Measurements from ENCODE around the gene NRL.
"Not testable (repeated sequence)": the region's sequence is repeated elsewhere in the genome, so short reads cannot be mapped to it uniquely, and the experiment has no call there.

Gene NRL

DNA sequence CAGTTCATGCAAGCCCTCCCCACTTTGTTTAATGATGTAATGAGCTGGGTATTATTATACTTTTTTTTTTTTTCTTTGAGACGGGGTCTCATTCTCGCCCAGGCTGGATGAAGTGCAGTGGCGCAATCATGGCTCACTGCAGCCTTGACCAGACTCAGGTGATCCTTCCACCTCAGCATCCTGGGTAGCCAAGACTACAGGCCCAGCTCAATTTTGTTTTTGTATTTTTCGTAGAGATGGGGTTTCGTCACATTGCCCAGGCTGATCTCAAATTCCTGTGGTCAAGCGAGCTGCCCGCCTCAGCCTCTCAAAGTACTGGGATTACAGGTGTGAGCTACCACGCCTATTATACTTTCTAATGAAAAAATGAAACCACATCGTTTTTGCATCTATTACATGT is 4.7 kb downstream of the NRL start:
- TF ChIP-seq, protein P1, sequence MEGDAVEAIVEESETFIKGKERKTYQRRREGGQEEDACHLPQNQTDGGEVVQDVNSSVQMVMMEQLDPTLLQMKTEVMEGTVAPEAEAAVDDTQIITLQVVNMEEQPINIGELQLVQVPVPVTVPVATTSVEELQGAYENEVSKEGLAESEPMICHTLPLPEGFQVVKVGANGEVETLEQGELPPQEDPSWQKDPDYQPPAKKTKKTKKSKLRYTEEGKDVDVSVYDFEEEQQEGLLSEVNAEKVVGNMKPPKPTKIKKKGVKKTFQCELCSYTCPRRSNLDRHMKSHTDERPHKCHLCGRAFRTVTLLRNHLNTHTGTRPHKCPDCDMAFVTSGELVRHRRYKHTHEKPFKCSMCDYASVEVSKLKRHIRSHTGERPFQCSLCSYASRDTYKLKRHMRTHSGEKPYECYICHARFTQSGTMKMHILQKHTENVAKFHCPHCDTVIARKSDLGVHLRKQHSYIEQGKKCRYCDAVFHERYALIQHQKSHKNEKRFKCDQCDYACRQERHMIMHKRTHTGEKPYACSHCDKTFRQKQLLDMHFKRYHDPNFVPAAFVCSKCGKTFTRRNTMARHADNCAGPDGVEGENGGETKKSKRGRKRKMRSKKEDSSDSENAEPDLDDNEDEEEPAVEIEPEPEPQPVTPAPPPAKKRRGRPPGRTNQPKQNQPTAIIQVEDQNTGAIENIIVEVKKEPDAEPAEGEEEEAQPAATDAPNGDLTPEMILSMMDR (IDR thresholded peaks at IDR 0.05; ENCODE audit: low read depth, low read length): no peak
- no peak for DNase-seq (ENCODE audit: low read depth, low spot score)
- H3K4me3 ChIP-seq (ENCODE audit: low read depth, low read length): no peak overlapping the region
- in situ Hi-C loops (cut with HindIII; ENCODE audit: low sequenced_read_pairs): no loop called here

DNA sequence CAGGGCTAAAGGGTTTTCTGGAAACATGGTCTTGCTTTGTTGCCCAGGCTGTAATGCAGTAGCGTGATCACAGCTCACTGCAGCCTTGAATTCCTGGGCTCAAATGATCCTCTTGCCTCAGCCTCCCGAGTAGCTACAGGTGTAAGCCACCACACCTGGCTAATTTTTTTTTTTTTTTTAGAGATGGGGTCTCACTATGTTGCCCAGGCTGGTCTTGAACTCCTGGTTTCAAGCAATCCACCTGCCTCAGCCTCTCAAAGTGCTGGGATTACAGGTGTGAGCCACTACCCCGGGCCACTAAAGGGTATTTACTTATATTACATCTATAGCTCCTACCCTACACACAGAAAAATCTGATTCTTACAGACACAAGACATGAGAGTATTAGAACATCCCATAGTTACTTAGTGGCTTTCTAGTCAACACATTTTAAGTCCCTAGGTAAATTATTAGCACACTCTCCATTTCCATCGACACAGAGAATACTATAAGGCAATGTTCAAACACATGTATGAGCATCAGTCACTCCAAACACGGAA is 6.3 kb downstream of the NRL start:
- no peak overlapping the region for H3K4me3 ChIP-seq (ENCODE audit: low read depth, low read length)
- TF ChIP-seq, protein P1 (IDR thresholded peaks at IDR 0.05; ENCODE audit: low read depth, low read length): no peak
- in situ Hi-C loops (cut with HindIII; ENCODE audit: low sequenced_read_pairs): no loop called here
- no peak for DNase-seq (ENCODE audit: low read depth, low spot score)

DNA sequence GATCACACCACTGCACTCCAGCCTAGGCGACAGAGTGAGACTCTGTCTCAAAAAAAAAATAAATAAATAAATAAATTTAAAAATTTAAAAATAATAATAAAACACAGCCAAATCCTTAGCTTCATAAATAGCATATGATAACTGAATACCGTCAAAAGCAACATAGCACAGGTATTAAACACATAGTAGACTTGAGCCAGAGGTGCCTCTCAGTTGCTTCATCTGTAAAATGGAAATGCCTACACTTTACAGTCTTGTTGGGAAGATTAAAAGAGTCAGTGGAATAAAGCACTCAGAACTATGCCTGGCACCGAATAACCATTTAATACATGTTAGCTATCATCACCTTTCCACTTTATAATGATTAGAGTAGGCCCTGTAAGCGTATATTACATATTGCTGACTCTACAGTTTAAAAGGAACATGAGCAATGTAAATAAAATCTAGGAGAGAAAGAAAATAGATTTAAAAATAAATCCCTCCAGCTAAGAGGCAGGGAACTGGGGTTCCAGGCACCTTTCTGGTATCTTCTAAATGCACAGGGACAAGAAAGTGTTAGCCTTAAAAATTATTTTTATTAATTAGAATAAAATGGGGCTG is 8.0 kb downstream of the NRL start:
- no peak overlapping the region for H3K4me3 ChIP-seq (ENCODE audit: low read depth, low read length)
- TF ChIP-seq, protein P1 (IDR thresholded peaks at IDR 0.05; ENCODE audit: low read depth, low read length): no peak
- no peak for DNase-seq (ENCODE audit: low read depth, low spot score)
- in situ Hi-C loops (cut with HindIII; ENCODE audit: low sequenced_read_pairs): no loop called here

DNA sequence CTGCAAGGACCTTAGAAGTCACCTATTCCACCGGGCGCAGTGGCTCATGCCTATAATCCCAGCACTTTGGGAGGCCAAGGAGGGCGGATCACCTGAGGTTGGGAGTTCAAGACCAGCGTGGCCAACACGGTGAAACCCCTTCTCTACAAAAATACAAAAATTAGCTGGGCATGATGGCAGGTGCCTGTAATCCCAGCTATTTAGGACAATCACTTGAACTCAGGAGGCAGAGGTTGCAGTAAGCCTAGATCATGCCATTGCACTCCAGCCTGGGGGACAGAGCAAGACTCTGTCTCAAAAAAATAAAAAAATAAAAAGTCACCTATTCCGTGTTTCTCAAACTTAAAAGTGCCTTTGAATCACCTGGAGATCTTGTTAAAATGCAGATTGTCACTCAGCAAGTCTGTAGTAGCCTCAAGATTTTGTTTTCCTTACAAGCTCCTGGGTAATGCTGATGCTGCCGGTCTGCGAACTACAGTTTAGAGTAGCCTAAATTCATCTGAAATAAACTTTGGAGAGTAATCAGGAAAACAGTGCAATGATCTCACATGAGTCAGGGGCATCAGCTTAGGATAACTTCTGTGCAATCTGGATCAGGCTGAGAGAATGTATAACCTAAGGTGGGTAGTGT is 9.0 kb downstream of the NRL start:
- in situ Hi-C loops (cut with HindIII; ENCODE audit: low sequenced_read_pairs); DNase-seq (ENCODE audit: low read depth, low spot score); H3K4me3 ChIP-seq (ENCODE audit: low read depth, low read length): not testable (repeated sequence)

DNA sequence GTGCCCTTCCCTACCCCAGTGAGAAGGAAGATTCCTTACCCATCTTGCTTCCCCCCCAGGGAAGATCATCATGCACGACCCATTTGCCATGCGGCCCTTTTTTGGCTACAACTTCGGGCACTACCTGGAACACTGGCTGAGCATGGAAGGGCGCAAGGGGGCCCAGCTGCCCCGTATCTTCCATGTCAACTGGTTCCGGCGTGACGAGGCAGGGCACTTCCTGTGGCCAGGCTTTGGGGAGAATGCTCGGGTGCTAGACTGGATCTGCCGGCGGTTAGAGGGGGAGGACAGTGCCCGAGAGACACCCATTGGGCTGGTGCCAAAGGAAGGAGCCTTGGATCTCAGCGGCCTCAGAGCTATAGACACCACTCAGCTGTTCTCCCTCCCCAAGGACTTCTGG is 11.3 kb downstream of the NRL start:
- in situ Hi-C loops (cut with HindIII; ENCODE audit: low sequenced_read_pairs): no loop called here
- DNase-seq (ENCODE audit: low read depth, low spot score): no peak
- H3K4me3 ChIP-seq (ENCODE audit: low read depth, low read length): no peak overlapping the region
- TF ChIP-seq, protein P1 (IDR thresholded peaks at IDR 0.05; ENCODE audit: low read depth, low read length): no peak

DNA sequence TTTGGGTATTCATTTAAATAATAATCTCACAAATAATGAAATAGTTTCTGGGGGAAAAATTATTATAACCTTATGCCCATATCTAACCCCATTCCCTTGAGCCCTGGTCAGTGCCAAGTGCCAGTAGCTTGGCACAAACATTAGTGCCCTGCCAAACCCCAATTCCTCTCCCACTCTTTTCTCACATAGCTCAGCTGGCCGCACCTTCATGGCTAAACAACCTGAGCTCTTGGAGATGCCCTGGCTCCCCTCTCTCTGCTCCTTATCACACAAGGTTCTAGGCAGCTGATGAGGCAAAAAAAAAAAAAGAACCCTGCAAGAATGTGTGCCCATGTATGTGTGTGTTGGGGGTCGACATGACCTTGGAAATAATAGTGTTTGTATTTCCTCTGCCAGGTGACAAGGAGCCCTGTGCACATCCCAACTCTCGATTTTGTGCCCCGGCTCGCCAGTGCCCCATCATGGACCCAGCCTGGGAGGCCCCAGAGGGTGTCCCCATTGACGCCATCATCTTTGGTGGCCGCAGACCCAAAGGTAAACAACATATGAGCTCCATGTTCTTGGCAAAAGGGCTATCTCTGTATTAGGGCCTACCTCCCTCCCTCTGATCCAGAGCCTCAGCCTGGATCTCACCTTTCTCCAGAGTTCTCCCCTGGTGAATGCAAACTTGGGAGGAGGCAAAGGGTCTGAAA is 12.2 kb downstream of the NRL start:
- DNase-seq (ENCODE audit: low read depth, low spot score): no peak
- TF ChIP-seq, protein P1 (IDR thresholded peaks at IDR 0.05; ENCODE audit: low read depth, low read length): no peak
- H3K4me3 ChIP-seq (ENCODE audit: low read depth, low read length): no peak overlapping the region
- in situ Hi-C loops (cut with HindIII; ENCODE audit: low sequenced_read_pairs): no loop called here

DNA sequence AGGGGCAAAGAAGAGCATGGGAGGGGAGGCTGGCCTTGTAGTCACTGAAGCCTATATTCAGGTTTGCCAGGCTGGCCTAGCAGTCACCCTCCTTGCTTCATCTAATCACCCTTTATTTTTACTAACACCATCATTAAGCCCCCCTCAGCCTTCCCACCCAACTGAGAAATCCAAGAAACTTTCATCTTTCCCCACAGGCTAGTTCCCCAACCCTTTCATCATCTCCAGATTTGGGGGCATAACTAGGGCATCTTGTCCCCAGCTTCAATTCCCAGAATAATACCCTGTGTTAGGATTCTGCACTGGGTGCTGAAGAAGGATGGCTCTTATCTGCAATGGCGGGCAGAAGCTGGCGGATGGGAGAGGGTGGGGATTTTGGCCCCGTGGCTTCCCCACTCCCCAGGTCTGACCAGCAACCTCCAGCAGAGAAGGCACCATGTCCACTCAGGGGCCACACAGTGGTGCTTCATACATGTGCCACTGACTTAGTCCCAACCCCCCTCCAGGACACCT is 13.7 kb downstream of the NRL start:
- no peak overlapping the region for H3K4me3 ChIP-seq (ENCODE audit: low read depth, low read length)
- TF ChIP-seq, protein P1 (IDR thresholded peaks at IDR 0.05; ENCODE audit: low read depth, low read length): no peak
- in situ Hi-C loops (cut with HindIII; ENCODE audit: low sequenced_read_pairs): no loop called here
- no peak for DNase-seq (ENCODE audit: low read depth, low spot score)
